ENCODE measurements around the gene VAC14.

The VAC14 gene

DNA sequence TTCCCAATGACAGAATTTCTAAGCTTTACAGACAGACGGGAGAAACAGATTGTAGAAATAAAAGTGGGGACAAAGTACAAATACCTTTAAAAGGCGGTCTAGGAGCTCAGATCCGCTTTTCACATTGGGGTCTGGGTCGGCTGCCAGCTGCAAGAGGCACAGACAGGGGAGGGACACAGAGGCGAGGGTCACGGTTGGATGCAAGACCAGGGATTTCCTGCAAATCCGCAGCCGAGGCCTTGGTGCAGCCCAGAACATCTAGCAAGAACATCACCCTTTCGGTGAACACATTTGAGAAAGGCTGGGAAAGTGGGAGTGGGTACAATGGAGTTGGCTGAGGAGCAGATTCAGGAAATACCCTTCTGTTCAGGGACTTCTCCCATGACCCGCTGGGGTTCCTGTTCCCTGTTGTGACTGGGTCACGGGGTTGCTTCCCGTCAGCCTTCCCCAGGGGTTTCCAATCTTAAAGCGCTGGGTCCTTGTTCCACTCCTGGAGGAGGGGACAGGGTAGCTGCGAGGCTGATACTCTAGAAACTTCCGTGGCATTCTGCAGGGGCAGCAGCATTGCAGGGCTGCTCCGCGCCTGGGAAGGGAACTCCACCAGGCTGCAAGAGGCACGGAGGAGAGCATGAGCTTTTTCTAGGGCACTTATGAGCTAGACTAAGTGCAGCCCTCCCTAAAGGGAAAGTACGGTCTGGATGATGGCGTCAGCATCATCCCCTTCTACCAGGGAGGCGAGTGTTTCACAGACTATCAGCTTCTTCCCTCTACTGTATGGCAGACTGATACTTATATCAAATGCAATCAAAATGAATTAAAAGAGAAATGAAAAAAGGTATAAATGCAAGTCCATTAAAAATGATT, 16.0 kb downstream of the VAC14 start:
- no peak for DNase-seq

DNA sequence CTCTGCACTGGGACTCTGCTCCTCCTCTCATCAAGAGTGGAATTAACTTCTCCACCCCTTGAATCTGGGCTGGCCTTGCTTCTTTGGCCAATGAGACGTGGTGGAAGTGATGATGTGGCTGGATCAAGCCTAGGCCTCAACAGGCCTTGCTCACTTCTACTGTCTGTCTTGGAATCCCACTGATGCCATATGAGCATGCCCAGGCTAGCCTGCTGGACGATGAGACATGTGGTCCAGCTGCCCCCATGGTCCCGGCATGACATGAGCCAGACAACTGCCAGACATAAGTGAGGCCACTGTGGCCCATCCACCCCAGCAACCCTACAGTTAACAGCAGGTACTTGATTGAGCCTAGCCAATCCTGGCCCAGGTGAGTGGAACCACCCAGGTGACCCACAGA, 18.7 kb downstream of the VAC14 start:
- no peak for DNase-seq

DNA sequence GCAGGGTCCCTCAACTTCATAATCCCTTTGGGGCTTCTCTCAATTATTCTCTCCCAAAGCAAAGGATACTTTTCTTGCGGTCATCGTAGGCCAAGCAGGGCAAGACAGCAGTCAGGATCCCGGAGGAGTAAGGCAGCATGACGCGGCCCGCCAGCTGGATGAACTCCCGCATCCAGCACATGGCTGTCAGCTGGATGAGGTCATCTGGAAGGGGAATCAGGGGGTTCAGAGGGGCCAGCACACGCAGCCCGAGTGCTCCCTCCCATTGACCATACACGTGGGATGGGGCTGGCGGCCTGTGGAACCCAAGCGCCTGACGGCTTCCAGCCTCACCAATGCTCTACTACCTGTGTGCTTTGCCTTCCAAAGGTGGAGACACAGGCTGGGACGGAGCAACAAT, 19.2 kb downstream of the VAC14 start:
- DNase-seq, result no peak

DNA sequence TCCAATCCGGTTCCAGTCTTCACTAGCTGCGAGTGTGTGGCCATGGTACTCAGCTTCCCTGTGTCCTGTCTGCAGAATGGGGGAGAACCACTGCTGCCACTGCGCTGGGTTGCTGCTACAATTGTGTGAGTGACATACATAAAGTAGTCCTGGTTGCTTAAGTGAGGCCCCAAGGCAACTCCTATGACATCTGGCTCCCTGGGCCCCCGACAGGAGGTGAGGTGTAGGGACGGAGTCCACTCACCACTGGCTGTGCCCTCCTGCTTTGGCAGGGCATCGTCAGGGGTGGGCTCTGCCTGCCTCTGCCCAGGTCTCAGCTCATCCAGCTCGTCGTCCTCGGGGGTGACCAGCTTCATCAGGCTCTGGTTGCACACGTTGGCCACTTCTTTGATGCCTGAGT, 20.4 kb downstream of the VAC14 start:
- no peak for DNase-seq

DNA sequence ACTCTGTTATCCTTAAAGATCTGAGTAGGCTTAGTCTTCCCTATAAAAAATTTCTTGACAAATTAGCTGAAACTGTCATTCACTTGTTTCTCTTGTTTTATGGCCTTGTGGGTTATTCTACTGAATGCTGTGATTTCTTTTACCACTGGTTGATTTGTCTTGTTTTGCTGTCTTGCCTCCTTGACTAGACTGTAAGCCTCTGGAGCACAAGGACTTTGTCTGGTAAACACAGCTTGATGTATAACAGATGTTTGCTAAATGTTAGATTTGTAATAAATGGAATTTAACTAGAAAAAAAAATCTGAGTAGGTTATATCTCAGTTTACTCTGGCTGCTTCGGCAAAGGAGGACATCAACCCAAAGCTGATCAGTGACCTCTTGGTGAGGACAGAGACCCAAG, 21.6 kb downstream of the VAC14 start:
- DNase-seq, result no peak

DNA sequence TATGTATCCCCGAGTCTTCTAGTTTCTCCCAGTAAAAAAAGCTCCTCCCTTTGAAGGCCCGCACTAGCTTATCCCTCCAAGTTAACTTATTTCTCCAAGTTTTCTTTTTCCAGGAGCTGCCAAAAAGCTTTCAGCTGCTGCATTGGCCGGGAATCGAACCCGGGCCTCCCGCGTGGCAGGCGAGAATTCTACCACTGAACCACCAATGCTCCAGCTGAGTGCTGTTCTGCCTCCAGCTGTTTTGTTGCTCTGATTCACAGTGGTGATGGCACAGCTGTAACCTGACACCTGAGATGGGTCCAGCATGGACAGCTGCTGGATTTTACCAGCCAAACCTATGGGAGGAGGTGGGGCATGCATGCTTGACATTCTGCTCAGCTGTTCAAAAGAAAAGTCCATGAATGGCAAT, 22.1 kb downstream of the VAC14 start:
- peak; percentile 20 for DNase-seq

DNA sequence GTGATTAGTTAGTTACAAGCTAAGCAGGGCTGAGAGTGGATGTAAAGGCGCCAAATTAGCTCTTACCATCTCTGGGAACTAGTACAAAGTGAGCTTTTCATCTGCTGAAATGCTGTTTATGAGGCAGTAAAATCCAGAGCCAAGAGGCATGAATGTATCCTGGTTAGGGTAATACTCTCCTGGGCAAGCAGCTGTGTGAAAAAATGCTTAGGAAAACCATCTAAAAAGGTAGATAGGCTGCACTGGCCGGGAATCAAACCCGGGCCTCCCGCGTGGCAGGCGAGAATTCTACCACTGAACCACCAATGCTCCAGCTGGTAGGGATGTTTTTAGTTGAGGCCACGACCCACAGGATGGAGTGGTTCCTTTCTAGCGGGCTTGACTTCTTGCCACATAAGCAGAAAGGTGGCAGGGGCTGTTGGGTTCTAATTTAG, 23.0 kb downstream of the VAC14 start:
- no peak for DNase-seq

DNA sequence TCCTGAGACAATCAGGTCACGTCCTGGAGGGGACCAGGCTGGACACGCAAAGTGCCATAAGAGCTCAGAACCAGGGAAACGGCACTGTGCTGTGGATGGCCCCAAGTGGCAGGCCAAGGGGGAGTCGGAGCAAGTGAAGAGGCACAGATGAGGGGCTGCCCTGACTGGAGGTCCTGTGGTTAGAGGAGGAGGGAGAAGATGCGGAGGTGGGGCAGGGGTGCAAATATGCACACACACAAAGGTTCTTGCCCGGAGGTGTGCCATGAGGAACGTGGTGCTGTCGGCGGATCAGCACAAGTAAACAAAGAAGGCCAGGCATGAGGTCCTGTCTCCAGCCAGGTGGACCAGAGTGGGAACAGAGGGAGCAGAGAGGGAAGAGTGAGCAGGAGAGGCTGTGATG, 23.5 kb downstream of the VAC14 start:
- no peak for DNase-seq

DNA sequence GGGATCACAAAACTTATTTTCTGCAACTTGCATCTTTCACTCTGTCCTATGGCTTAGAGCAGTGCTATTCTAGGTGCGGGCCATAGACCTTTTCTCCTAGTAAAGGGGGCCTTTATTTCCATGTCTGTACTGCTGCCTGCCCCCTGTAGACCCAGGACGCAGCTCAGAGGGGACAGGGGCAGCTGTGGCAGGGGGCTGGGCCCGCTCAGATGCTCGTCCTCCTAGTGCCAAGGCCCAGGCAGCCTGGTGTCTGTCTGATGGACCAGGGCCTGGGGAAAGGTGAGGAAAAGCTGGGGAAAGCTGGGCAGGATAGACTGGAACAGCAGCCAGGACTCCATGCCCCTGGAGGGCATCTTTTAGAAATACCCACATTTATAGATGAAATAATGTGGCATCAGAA, 25.6 kb downstream of the VAC14 start:
- no peak for DNase-seq

DNA sequence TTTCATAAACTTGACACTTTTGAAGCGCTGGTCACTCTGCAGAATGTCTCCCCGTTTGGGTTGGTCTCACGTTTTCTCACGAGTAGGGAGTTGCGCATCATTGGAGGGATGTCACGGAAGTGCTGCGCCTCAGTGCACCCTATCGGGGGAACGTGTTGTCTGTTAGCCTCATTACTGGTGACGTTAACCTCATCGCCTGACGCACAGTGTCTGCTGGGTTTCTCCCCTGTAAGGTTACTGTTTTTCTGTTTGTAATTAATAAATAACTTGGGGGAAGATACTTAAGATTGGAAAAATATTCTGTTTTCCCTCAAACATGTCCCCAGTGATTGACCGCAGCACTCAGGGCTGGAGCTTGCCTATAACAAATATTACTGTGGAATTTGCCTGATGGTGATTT, 26.7 kb downstream of the VAC14 start:
- no peak for DNase-seq

DNA sequence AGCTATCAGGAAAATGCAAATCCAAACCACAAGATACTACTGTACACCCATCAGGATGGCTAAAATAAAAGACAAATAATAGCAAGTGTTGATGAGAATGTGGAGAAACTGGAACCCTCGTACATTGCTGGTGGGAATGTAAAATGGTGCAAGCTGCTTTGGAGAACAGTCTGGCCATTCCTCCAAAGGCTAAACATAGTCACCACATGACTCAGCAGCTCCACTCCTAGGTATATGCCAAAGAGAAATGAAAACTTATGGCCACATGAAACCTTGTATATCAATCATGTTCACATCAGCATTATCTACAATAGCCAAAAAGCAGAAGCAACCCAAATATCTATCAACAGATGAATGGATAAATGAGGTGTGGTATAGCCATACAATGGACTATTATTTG, 28.5 kb downstream of the VAC14 start:
- DNase-seq, result no peak

DNA sequence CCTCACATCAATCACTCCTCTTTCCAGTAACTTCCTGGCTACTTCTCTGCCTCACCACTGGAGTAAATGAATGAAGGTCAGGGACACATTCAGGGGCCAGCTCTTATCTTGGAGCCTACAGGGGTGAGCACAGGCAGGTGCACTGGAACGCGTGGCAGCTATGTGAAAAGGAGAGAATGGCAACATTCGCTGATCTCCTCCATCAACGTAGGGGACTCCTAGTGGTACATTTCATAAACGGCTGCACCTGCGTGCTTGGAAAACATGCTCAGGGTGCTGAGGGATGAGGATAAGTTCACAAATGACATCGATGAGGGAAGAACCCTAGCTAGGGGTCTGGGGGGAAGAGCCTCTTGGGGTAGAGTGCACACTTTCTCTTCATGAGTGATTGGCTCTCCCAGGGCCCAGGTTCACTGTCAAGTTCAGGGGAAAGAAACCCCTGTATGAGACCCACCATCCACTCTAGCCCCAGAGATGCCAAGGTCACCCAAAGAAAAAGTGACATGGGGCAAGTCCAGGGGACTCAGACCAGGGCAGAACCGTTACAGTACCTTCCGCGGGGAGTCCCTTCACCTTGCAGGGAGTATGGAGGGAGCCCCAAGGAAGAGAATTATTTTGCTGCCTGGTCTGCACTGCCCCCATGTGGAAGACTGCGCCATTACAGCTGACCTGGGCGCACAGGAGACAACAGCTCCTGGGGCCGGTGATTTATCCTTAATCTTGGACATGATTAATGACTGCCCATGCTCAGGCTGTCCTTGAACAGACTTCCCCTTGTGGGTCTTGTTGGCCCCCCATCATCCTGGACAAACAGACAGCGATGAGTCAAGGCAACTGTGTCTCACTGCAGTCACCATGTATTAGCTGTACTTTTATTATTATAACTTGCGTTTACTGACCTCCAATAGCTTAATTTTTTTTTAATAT, 30.1 kb downstream of the VAC14 start:
- DNase-seq, result no peak

DNA sequence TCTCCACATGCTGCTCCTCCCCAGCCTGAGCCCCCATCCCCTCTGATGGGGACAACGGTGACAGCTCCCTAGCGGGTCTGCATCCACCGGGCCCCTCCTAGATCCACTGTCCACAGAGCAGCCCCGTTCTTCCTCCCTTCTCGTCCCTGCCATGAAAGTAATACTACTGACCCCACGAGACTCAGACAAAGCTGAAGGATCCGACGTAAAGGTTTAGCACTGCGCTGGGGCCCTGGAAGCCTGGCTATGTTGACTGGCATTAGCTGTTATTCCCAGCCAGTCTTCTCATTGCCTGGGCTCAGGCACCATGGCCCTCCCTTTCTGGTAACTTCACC, 30.7 kb downstream of the VAC14 start:
- DNase-seq, result no peak

DNA sequence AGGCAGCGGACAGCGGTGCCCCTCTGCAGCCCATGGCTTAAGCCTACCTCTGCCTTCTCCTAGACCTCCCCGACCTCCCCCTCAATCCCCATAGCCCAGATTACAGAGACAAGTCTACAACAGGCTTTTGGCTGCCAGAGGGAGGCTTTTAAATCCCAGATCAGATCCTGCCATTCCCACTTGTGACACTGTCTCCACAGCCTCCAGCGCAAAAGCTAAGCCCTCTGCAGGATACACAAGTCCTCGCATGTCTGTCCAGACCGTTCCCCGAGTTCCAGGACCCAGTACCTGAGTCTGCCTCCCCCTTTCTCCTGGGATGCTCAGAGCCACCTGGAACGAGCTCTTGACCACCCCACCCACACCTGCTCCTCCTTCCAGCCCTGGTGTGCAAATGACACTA, 31.2 kb downstream of the VAC14 start:
- no peak for DNase-seq

DNA sequence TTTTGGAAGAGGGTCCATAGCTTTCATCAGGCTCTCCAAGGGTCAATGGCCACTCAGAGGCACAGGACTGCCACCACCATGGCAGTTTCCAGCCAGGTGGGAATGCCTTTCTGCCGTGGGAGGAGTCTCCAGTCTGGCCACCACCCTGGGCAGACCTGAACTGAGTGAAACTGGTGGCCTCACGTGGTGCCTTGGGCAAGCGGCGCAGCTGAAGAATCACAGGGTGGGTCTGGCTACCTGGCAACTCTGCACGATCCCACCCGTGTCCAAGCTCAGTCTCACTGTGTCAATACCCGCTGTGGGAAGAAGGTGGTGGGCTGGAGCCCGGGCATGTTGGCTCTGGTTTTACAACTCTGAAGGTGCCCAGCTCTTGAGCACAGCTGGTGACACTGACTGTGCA, 31.8 kb downstream of the VAC14 start:
- DNase-seq, result no peak

DNA sequence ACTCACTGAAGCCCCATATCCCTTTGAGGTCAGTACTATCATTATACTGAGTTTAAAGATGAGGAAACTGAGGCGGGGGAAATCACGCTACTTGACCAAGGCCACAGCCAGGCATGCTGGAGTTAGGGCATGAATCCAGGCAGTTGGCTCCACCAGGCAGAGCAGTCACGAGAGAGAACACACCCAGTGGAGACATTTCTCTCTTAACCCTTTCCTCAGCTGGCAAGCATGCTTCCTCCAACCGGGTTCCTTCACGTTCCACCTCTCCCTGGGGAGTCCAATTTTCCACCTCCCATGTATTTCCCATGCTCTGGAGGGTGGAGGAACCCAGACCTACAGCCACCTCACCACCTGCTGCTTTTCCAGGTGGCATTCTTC, 32.8 kb downstream of the VAC14 start:
- DNase-seq, result no peak

DNA sequence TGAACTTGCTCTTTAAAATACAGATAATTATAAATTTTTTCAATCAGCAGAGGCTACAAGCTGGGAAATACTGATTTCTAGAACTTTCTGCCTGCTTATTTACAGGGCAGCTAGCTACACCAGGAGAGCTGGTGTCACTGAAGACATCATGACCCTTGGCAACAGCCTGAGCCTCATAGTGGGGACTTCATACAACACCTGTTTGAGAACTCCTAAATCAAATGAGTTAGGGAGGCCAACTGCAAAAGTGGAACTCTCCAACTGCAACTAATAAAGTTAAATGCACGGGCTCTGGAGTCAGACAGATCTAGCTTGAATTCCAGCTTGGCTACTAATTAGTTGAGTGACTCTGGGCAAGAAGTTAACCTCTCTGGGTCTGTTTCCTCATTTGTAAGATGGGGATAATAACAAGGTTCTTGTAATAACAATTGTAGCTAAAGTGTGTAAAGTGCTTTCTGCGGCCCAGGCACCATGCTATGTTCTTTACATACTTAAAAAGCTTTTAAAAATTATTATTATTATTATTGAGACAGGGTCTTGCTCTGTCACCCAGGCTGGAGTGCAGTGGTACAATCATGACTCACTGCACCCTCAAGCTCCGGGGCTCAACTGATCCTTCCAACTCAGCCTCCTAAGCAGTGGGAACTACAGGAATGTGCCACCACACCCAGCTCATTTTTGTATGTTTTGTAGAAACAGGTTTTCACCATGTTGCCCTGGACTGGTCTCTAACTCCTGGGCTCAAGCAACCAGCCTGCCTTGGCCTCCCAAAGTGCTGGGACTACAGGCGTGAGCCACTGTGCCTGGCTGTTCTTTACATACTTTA, 33.4 kb downstream of the VAC14 start:
- no peak for DNase-seq

DNA sequence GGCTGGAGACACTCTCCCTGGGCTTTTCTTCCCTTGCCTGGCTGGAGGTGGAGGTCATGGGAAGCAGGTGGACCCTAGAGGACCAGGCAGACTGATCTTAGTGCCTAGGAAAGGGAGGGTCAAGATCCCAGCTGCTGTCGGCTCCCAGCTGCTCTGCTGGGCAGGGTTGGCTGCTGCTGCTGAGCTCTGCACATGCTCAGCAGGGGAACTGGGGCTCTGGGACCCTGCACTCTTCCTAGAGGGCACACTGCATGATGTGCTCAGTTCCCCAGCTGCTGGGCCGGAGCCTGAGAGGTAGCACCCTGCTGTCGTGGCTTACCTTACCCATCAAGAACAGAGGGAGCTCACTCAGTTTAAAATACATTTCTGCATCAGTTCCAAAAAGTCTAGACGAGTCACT, 34.3 kb downstream of the VAC14 start:
- DNase-seq, result no peak

DNA sequence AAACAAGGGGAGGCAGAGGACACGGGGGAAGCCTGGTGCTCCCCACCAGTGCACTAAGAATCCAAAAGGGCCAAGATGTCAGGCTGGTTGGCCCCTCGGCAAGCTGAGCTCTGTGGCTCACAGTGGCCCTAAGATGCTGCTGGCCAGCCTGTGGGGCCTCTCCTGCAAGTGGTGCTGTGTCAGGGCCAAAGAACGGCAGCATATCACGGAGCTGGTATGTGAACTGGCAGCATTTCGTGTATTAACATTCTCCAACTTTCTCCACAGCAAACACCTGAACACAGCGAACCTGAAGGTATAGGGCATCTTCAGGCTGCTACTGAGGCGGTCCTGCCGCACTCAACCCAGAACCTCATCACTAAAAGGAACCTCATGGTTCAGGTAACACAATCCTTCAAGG, 34.8 kb downstream of the VAC14 start:
- no peak for DNase-seq

DNA sequence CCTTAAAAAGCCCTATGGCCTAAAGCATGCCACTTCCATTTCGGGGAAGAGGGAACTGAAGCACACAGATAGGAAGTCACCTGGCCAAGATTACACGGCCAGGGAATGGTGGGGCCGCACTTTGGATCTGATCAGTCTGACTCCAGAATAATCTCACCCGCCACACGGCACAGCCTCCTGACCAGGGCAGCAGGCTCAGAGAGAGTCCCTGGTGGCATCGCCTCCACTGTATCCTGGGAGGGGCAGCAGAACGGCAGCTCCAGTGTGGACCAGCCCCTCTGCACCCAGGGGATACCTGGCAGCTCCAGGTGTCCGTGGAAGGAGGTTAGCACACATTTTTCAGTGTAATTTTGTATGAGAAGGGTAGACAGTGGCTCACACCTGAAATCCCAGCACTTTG, 35.5 kb downstream of the VAC14 start:
- no peak for DNase-seq

DNA sequence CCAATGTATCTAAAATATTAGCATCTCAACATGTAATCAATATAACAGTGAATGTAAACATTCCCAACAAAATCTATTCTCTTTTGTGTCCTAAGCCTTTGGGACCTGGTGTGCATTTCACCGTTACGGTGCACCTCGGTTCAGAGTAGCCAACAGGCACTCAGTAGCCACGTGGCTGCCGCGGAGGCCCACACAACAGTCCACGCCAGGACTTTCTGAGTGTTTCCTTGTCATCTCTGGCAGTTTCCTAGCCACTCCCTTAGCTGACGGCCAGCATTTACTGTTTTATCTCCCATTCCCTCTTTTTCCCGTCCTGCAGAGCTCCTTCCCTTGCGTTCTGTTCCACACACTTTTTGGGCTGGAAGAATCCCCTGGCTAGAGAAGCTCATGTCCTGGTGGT, 36.3 kb downstream of the VAC14 start:
- no peak for DNase-seq

DNA sequence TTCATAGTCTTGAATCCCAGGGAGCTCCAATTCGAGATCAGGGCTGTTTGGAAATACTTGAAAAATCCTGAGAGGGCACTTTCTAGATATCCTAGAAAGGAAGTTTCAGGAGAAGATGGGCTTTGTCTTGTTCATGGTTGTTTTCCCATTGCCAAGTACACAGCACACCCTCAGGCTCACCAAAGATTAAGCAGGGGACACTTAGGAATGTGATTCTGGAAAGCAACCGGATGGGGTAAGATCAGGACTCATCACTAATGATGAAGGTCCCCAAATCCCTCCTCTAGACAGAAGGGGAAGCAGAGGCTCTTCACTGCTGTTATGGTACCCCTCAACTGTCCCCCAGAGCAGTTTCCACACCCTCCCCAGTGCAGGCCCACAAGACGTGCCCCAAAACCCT, 40.7 kb downstream of the VAC14 start:
- DNase-seq, result no peak

DNA sequence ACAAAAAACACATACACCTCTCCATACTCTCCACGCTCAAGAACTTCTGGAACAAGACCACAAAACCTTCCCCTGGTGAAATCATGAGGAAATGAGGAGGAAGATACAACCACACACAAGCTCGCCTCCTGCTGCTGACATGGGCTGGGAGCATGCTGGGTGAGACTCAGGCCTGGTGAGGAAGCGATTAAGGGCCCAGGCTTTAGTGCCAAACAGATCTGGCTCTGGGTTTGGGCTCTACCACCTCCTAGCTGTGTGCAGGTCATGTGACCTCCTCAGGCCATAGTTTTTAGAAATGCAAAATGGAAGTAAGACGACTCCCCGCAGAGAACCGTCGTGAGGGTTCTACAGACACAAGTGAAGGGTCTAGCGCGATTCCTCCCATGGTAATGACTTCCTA, 41.3 kb downstream of the VAC14 start:
- DNase-seq, result no peak
